Measurements from ENCODE around the gene HBB.
"Not testable (repeated sequence)": the region's sequence is repeated elsewhere in the genome, so short reads cannot be mapped to it uniquely, and the experiment has no call there.

HBB gene

GRCh38 chr11:5252192-5252918 lies 25.5 kb upstream of the HBB start:
- TF ChIP-seq ZNF274 (IDR thresholded peaks at IDR 0.05; ENCODE audit: low read depth, low read length): no peak
- no peak overlapping the region for H3K4me3 ChIP-seq (ENCODE audit: low read length)

GRCh38 chr11:5251746-5252145 lies 24.9 kb upstream of the HBB start:
- H3K4me3 ChIP-seq (ENCODE audit: low read length): no peak overlapping the region
- TF ChIP-seq ZNF274 (IDR thresholded peaks at IDR 0.05; ENCODE audit: low read depth, low read length): no peak

GRCh38 chr11:5250543-5251204 lies 23.8 kb upstream of the HBB start:
- no peak for TF ChIP-seq ZNF274 (IDR thresholded peaks at IDR 0.05; ENCODE audit: low read depth, low read length)

GRCh38 chr11:5249807-5250396 lies 23.0 kb upstream of the HBB start, which contains the start of gene HBG1:
Gene HBG1, minus strand, starts transcription at chr11:5249857. Its CDS starts 53 bp downstream, at chr11:5249804.
- H3K4me3 ChIP-seq (ENCODE audit: low read length): not testable (repeated sequence)

More at GRCh38 chr11:5250543-5251204, 23.8 kb upstream of the HBB start:
- no peak overlapping the region for H3K4me3 ChIP-seq (ENCODE audit: low read length)

GRCh38 chr11:5248498-5248897 lies 21.6 kb upstream of the HBB start:
- not testable (repeated sequence) for H3K4me3 ChIP-seq (ENCODE audit: low read length)

GRCh38 chr11:5247472-5248192 lies 20.8 kb upstream of the HBB start:
- no peak overlapping the region for H3K4me3 ChIP-seq (ENCODE audit: low read length)
- TF ChIP-seq ZNF274 (IDR thresholded peaks at IDR 0.05; ENCODE audit: low read depth, low read length): no peak

- no peak overlapping the region for H3K4me3 ChIP-seq (ENCODE audit: low read length)
- TF ChIP-seq ZNF274 (IDR thresholded peaks at IDR 0.05; ENCODE audit: low read depth, low read length): no peak
Measured at GRCh38 chr11:5246772-5247471, 20.1 kb upstream of the HBB start.

- TF ChIP-seq ZNF274 (IDR thresholded peaks at IDR 0.05; ENCODE audit: low read depth, low read length): no peak
- H3K4me3 ChIP-seq (ENCODE audit: low read length): no peak overlapping the region
Measured at GRCh38 chr11:5245155-5245554, 18.3 kb upstream of the HBB start.

GRCh38 chr11:5243816-5244180 lies 16.9 kb upstream of the HBB start:
- no peak overlapping the region for H3K4me3 ChIP-seq (ENCODE audit: low read length)
- no peak for TF ChIP-seq ZNF274 (IDR thresholded peaks at IDR 0.05; ENCODE audit: low read depth, low read length)

- H3K4me3 ChIP-seq (ENCODE audit: low read length): no peak overlapping the region
- TF ChIP-seq ZNF274 (IDR thresholded peaks at IDR 0.05; ENCODE audit: low read depth, low read length): no peak
Measured at GRCh38 chr11:5242933-5243815, 16.3 kb upstream of the HBB start.

- H3K4me3 ChIP-seq (ENCODE audit: low read length): no peak overlapping the region
- TF ChIP-seq ZNF274 (IDR thresholded peaks at IDR 0.05; ENCODE audit: low read depth, low read length): no peak
Measured at GRCh38 chr11:5242208-5242607, 15.3 kb upstream of the HBB start.

GRCh38 chr11:5241458-5241857 lies 14.6 kb upstream of the HBB start:
- no peak for TF ChIP-seq ZNF274 (IDR thresholded peaks at IDR 0.05; ENCODE audit: low read depth, low read length)

GRCh38 chr11:5240458-5240857 lies 13.6 kb upstream of the HBB start:
- H3K4me3 ChIP-seq (ENCODE audit: low read length): no peak overlapping the region
- TF ChIP-seq ZNF274 (IDR thresholded peaks at IDR 0.05; ENCODE audit: low read depth, low read length): no peak

More at GRCh38 chr11:5241458-5241857, 14.6 kb upstream of the HBB start:
- H3K4me3 ChIP-seq (ENCODE audit: low read length): no peak overlapping the region
